HepG2 (cell line): Measurements from ENCODE around the gene TNFRSF18.

Experiments
- CEBPB ChIP-seq: IDR thresholded peaks from 2 replicates; pipeline ENCODE4 v1.6.1; 2011; ENCODE audit warnings: low read depth, low read length, improper control_type of control experiment, borderline replicate concordance
- CTCF ChIP-seq: sonication (generic); formaldehyde crosslinking; IDR thresholded peaks from 2 replicates; pipeline ENCODE4 v1.5.0; 2020; ENCODE audit warnings: mild to moderate bottlenecking, missing genetic modification reagents, moderate library complexity
- EEA1 ChIP-seq: sonication (generic); formaldehyde crosslinking; IDR thresholded peaks from 2 replicates; pipeline ENCODE4 v1.5.1; 2020; ENCODE audit warnings: mild to moderate bottlenecking, missing genetic modification reagents, borderline replicate concordance
- ETV6 ChIP-seq: sonication (generic); formaldehyde crosslinking; conservative IDR thresholded peaks from 2 replicates; pipeline ENCODE4 v1.4.0; 2020; ENCODE audit warnings: missing genetic modification reagents
- FOXM1 ChIP-seq: sonication (generic); formaldehyde crosslinking; IDR thresholded peaks from 2 replicates; pipeline ENCODE4 v1.5.0; 2020; ENCODE audit warnings: missing genetic modification reagents
- HES4 ChIP-seq: sonication (generic); formaldehyde crosslinking; IDR thresholded peaks from 2 replicates; pipeline ENCODE4 v1.9.0; 2021; ENCODE audit warnings: mild to moderate bottlenecking, missing genetic modification reagents, borderline replicate concordance
- HNRNPH1 ChIP-seq: fragments of 200-400 bp; formaldehyde crosslinking; optimal IDR thresholded peaks from 2 replicates; pipeline ENCODE3; 2017; ENCODE audit warnings: mild to moderate bottlenecking, low read depth, low read length
- MLXIP ChIP-seq: sonication (generic); formaldehyde crosslinking; IDR thresholded peaks from 2 replicates; pipeline ENCODE4 v1.9.0; 2021; ENCODE audit warnings: missing genetic modification reagents, borderline replicate concordance
- RAD21 ChIP-seq: fragments of 450-650 bp; formaldehyde crosslinking; IDR thresholded peaks from 2 replicates; pipeline ENCODE4 v1.5.0; 2020; ENCODE audit warnings: mild to moderate bottlenecking
- TBL1XR1 ChIP-seq: fragments of 150-350 bp; IDR thresholded peaks from 2 replicates; pipeline ENCODE4 v1.6.1; 2014; ENCODE audit warnings: borderline replicate concordance, low read length; ENCODE audit not compliant: partially characterized antibody
- TBP ChIP-seq: sonication (generic); formaldehyde crosslinking; IDR thresholded peaks from 2 replicates; pipeline ENCODE4 v1.5.0; 2020; ENCODE audit warnings: missing genetic modification reagents
- USF2 ChIP-seq, 2 experiments: sonication (generic) in 1 of 2; formaldehyde crosslinking in 1 of 2; IDR thresholded peaks; 2 replicates each; pipeline versions ENCODE4 v1.5.1 to v1.6.1; 2011 to 2020; ENCODE audit warnings: borderline replicate concordance in 1 of 2, low read depth in 1 of 2, low read length in 1 of 2, mild to moderate bottlenecking in 1 of 2, missing genetic modification reagents in 1 of 2, moderate library complexity in 1 of 2
- ZNF282 ChIP-seq: fragments of 450-650 bp; IDR thresholded peaks from 2 replicates; pipeline ENCODE4 v1.6.1; 2018; ENCODE audit not compliant: partially characterized antibody
- ZSCAN9 ChIP-seq: IDR thresholded peaks from 2 replicates; pipeline ENCODE4 v1.6.1; 2016; ENCODE audit warnings: borderline replicate concordance

- no peak for TF ChIP-seq USF2 (IDR thresholded peaks at IDR 0.05; ENCODE audit: low read depth, low read length)
- no peak for TF ChIP-seq USF2 (CRISPR knock-in tag; IDR thresholded peaks at IDR 0.05; ENCODE audit: borderline replicate concordance)
- no peak for TF ChIP-seq EEA1 (CRISPR knock-in tag)
- no peak for TF ChIP-seq HNRNPH1
- TF ChIP-seq MLXIP (CRISPR knock-in tag), result no peak
- TF ChIP-seq TBP (CRISPR knock-in tag), result no peak
- TF ChIP-seq ZSCAN9, result no peak
- no peak for TF ChIP-seq HES4 (CRISPR knock-in tag)
- TF ChIP-seq ZNF282, result no peak
- no peak for TF ChIP-seq CEBPB
- TF ChIP-seq TBL1XR1, result no peak
- no peak for TF ChIP-seq CTCF (CRISPR knock-in tag)
- no peak for TF ChIP-seq RAD21
- TF ChIP-seq ETV6 (CRISPR knock-in tag), result no peak
- TF ChIP-seq FOXM1 (CRISPR knock-in tag), result no peak
Measured at GRCh38 chr1:1245817-1246576, 39.6 kb upstream of the TNFRSF18 start.
